HL-60/S4 treated with phorbol 12-myristate 13-acetate at 8.2 ng/mL for 4 days and 3 days (cell line): ENCODE measurements around the gene CYB5D1.
"Not testable (repeated sequence)": the region's sequence is repeated elsewhere in the genome, so short reads cannot be mapped to it uniquely, and the experiment has no call there.

ENCODE experiments used
- in situ Hi-C: fragments of 300-500 bp; cut with MboI; formaldehyde crosslinking; loops from 2 replicates; pipeline ENCODE4 v1.15.0; 2022; ENCODE audit warnings: low sequenced_read_pairs

The CYB5D1 gene

DNA sequence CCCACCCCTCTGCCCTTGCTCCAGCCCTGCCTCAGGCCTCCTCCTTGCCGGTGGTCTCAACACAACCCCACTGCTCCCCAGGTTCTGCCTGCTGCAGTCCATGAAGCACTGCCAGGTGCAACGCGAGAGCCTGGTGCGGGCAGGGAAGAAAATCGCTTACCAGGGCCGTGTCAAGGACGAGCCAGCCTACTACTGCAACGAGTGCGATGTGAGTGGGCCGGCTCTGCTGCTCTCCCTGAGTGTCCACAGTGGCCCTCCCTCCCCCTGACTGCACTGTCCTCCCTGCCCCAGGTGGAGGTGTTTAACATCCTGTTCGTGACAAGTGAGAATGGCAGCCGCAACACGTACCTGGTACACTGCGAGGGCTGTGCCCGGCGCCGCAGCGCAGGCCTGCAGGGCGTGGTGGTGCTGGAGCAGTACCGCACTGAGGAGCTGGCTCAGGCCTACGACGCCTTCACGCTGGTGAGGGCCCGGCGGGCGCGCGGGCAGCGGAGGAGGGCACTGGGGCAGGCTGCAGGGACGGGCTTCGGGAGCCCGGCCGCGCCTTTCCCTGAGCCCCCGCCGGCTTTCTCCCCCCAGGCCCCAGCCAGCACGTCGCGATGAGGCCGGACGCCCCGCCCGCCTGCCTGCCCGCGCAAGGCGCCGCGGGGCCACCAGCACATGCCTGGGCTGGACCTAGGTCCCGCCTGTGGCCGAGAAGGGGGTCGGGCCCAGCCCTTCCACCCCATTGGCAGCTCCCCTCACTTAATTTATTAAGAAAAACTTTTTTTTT lies 4.7 kb upstream of the CYB5D1 start:
- in situ Hi-C loops: no loop called here

DNA sequence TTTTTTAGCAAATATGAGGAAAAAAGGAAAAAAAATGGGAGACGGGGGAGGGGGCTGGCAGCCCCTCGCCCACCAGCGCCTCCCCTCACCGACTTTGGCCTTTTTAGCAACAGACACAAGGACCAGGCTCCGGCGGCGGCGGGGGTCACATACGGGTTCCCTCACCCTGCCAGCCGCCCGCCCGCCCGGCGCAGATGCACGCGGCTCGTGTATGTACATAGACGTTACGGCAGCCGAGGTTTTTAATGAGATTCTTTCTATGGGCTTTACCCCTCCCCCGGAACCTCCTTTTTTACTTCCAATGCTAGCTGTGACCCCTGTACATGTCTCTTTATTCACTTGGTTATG lies 4.1 kb upstream of the CYB5D1 start:
- in situ Hi-C loops: no loop called here

DNA sequence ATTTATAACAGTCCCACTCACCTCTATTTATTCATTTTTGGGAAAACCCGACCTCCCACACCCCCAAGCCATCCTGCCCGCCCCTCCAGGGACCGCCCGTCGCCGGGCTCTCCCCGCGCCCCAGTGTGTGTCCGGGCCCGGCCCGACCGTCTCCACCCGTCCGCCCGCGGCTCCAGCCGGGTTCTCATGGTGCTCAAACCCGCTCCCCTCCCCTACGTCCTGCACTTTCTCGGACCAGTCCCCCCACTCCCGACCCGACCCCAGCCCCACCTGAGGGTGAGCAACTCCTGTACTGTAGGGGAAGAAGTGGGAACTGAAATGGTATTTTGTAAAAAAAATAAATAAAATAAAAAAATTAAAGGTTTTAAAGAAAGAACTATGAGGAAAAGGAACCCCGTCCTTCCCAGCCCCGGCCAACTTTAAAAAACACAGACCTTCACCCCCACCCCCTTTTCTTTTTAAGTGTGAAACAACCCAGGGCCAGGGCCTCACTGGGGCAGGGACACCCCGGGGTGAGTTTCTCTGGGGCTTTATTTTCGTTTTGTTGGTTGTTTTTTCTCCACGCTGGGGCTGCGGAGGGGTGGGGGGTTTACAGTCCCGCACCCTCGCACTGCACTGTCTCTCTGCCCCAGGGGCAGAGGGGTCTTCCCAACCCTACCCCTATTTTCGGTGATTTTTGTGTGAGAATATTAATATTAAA lies 3.6 kb upstream of the CYB5D1 start:
- in situ Hi-C loops: no loop called here

DNA sequence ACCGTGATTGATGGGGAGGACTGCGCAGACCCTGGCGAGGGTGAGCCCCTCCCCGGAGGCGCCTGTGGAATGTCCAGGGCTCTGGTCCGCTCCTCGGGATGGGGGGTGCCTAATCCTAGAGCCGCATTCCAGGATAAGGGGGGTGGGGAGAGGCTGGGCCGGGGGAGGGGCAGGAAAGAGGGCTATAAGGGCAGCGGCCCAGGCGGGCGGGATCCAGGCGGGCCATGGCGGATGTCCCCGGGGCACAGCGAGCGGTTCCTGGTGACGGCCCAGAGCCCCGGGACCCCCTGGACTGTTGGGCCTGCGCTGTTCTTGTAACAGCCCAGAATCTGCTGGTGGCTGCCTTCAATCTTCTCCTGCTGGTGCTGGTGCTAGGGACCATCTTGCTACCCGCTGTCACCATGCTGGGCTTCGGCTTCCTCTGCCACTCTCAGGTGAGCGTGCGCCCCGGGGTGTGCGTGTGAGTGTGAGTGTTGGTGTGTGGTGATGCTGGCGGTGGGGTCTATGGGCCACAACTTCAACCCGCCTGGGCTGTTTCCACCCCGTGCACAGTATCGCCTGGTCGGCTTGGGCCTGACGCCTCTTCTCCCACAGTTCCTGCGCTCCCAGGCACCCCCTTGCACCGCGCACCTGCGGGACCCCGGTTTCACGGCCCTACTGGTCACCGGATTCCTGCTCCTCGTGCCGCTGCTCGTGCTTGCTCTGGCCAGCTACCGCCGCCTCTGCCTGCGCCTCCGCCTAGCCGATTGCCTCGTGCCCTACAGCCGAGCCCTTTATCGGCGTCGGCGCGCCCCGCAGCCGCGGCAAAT lies 2.7 kb upstream of the CYB5D1 start, which contains the start of gene TMEM88:
TMEM88 (plus strand) TSS at position 216 of the 809 bp plus-strand sequence; CDS start at position 225, 9 bp downstream.
- in situ Hi-C loops: no loop called here

DNA sequence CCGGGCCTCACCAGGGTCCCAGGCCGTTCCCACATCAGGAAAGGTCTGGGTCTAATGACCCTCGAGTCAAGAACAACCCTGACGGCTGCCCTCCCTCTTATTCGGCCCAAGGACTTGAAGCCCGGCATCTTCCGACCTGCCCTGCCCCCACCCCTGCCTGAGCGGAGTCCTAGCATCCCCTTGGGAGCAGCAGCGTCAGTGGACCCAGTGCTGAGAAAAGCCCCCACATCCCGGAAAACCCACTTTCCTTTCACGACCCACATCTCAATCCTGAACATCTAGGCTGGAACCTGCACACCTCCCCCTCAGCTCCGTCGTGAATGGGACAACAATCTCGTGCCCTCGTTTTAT lies 2.2 kb upstream of the CYB5D1 start:
- in situ Hi-C loops: no loop called here

DNA sequence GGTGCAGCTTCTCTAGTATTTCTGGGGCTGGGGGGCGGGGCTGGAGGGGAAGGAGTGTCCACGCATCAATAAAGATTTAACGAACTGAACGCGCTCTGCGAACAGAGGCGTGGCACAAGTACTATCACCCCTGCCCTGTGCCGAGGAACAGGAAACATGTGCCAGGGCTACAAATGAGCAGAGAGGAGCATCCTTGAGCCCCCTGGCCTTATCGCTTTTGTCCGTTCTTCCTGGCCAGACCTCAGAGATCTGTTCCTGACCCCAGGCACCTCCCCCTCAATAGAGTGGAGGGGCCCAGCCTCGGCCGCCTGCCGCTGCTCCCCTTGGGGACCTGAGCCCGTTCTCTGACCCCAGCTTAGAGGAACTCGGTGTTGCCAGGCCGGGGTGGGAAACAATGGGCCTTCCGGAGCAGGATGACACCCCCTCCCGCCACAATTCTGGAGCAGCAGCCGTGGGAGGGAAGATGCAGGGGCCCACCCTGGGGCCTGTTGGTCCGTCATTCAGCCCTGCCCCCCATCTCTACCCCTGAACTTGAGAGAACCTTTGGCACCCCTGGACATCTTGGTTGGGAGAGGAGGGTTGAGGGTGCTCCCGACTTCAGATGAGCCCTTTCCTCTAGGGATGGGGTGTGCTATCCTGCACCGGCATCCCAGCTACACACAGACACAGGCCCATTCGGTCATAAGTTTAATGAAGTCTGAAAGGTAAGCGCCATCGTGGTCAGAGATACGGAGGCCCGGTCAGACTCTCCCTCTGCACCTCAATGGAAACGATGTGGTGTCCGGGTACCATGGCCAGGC lies 1.6 kb upstream of the CYB5D1 start:
- in situ Hi-C loops: no loop called here

DNA sequence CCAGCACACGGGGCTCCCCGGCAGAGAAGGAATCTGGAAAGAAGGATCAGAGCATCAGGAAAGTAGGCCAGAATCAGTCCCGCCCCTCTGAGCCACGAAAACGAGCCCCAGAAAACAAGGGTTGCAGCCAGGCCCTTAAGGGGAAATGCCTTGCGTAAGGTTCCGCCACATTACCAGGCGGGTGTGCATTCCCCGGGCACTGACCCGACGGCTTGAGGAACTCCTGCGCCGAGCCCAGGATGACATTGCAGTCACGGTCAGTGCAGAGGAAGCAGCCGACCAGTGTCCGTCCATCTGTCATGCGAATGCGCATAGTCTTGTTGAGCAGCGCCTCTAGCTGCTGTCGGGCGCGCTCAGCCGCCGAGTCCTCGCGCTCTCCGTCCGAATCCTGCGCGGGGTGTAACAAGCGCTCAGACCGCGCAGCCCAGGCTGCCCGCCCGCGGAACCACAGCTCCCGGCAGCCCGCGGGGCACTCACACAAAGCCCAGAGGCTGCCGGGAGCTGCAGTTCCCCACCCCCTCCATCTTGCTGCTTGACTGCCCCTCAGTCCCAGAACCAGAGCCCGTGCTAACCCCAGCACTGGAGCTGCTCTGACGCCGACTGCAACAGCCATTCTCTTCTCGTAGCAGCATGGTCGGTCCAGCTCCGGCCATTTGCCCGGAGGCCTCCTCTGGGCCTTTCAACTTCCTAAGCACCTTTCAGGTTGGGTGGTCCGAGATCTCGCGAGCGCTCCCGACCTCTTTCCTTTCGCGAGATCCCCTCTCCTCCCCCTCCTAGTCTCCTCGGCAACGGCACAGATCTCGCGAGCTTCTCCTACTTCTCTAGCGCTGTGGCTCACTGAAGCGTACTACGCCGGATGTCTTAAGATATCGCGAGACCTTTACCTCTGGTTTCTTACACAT lies 741 bp upstream of the CYB5D1 start, which contains the start of gene NAA38:
NAA38 (minus strand) TSS at position 749 of the 902 bp plus-strand sequence; CDS start at position 653, 96 bp downstream.
- in situ Hi-C loops: no loop called here

DNA sequence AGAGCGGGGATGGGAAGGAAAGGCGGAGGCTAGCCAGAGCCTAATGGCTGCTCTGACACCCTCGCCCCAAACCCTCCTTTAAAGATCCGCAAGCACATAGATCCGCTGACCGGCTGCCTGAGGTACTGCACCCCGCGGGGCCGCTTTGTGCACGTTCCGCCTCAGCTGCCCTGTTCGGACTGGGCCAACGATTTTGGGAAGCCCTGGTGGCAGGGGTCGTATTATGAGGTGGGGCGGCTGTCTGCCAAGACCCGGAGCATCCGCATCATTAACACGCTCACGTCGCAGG lies 663 bp downstream of the CYB5D1 start:
- in situ Hi-C loops: no loop called here

DNA sequence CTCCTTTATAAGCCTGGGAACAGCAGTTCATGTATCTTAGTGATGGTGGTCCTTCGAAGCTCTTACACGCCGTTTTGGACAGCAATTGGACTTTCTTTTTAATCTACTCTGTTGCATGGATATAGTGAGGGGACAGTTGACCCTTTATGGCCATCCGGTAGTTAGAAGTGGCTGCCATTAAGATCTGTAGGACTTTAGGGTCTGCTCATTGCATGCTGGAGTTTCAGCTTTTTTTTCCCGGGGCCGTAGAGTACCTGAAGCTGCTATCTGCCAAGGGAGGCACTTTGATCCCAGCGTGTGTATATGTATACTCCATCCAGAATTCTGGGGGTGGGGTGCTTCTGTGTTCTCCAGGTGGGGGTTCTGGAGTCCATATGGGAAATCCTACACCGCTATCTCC lies 1.2 kb downstream of the CYB5D1 start:
- in situ Hi-C loops: no loop called here

DNA sequence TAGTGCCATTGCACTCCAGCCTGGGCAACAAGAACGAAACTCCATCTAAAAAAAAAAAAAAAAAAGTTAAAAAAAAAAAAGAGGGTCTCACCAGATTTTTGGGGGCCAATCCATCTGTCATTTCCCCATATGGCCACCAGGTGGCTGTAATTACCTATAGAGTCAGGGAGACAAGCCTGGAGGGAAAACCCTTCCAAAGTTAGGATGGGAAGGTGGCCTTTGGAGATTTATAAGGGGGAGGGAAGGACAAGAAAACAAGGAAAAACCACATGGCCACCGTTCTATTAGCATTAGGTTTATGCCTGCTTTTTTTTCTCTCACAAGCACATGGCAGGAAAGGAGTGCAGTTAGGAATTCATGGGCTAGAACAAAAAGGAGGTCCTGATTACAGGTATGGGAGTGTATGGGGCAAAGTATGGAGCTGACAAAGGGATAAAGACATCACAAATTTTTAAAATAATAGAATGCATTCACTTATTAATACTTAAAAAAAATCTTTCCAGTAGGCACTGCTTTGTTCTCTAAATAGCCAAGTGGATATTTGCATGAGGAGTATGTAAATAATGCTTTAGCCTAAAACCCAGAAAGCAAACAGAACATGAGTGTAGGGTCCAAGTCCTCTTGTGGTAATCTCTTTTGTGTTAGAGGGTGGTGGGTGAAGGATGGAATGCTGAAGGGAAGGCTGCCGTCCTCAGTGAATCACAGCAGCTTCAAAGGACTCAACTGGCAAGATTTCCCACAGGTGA lies 5.1 kb downstream of the CYB5D1 start:
- in situ Hi-C loops: no loop called here

DNA sequence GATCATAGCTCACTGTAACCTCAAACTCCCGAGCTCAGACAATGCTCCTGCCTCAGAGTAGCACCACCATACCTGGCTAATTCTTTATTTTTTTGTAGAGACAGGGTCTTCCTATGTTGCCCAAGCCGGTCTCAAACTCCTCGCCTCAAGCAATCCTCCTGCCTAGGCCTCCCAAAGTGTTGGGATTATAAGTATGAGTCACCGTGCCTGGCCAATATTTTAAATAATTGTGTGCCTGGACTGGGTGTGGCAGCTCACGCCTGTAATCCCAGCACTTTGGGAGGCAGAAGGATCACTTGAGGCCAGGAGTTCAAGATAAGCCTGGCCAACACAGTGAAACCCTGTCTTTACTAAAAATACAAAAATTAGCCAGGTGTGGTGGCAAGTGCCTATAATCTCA lies 6.6 kb downstream of the CYB5D1 start:
- in situ Hi-C loops: not testable (repeated sequence)

DNA sequence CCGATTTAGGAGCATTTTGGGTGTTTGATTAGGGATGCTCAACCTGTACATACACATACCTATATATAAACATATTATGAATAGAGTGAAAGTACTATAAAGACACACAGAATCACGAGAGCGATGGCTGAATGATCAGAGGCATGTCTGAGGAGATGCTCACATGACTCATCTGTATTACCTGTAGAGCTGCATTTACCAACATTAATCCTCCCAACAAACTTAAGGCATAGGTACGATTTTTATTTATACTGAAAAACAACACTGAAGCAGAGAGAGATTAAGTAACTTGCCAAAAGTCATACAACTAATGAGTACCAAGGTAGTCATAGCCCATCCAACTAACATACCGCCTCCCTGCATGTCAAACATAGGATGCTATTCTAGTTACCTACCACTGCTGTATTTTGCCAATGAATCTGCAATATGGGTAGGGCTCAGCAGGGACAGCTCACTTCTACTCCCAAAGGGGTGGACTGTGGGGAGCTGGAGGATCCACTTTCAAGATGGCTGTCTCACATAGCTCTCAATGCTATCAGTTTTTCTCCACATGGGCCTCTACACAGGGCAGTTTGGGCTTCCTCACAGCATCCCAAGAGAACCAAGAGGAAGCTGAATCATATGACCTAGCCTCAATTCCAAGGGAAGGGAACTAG lies 7.3 kb downstream of the CYB5D1 start:
- in situ Hi-C loops: no loop called here

DNA sequence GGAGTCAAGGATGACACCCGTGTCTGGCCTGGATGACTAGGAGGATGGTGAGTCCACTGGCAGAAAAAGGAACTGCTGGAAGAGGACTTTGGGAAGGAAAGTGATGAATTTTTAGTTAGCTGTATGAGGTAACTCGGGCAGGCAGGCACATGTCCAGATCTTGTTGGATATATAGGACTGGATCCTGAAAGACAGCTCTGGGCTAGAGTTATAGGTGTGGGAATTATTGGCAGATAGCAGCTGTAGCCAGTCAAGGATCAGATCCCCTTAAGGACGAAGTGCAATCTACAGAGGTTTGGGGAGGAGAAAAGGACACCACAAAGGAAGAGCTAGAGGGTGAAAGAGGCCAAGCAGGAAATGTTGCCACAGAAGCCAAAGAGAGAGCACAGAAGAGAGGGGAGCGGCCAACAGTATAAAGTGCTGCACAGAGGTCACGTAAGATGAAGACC lies 10.1 kb downstream of the CYB5D1 start:
- in situ Hi-C loops: no loop called here

DNA sequence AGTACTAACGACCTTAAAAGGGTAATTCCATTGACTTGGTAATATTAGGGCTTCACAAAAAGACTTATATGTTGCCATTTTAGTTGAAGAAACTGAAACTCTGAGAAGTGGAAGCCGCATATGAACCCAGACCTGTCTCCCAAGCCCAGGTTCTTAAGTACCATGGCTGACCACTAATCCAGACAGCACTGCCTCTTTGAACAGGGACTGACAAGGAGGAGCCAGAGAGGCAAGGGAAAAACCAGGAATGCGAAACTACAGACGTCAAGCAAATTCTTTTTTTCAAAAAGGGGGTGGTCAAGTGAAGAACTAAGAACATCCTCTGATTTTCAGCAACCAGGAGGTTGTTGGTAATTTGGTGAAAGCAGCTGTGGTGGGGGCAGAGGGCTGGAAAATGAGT lies 15.2 kb downstream of the CYB5D1 start:
- in situ Hi-C loops: no loop called here

DNA sequence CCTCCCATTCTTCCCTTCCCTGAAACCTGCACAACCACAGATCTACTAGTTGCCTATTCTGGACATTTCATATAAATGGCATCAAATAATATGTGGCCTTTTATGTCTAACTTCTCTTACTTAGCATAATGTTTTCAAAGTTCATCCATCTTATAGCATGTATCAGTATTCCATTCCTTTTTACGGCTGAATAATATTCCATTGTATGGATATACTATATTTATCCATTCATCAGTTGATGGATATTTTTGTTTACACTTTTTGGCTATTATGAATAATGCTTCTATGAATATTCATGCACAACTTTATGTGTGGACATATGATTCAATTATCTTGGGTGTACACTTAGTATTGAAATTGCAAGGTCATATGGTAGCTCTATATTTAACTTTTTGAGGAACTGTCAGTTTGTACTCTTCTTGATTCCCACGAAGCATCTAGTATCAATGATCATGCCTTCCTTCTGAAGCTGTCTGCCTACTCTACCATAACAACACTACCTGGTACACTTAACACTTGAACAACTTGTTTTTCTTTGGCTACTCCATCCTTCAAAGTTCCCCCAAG lies 18.1 kb downstream of the CYB5D1 start:
- in situ Hi-C loops: no loop called here

DNA sequence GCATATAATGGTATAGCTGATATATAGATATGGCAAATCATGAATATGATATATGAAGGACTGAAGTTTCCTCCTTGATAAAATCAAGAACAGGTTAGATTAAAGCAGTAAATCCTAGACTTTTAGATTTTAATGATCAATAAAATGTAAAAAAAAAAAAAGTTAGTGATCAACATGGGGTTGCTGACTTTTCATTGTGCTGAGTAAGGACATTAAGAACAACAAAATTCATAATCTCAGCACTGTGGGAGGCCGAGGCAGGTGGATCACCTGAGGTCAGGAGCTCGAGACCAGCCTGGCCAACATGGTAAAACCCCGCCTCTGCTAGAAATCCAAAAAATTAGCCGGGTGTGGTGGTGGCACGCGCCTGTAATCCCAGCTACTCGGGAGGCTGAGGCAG lies 20.4 kb downstream of the CYB5D1 start:
- in situ Hi-C loops: no loop called here

DNA sequence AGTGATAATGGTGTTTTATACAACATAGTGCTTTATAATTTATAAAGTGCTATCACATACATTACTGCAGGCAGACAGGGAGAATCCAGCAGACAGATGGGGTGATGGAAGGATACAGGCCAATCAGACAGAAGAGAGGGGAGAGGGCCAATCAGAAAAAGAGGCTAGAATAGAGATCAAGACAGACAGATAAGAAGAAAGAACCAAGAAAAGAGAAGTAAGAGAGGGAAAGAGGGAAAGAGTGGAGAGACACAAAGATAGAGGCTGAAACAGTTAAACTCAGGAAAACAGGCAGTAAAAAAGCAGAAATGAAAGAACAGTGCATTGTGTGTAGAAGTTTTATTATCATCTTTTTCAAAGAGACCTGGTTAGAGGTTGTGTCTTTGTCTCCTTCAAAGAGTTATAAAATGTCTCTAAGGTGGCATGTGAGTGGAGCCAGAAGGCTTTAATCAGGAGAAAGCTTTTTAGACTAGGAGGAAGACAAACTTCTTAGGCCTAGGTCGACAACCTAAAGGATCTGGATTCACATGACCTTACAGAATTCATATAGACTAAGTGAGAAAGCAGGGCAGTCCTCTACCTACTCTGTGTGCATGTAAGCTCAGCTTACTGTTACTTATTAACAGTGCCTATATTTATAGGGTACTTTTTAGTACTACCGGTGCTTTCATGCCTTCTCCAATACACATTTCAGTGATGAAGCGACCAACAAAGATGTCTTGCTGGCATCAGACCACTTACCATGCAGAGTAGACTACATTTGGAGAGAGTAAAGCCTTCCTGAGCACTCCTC lies 22.5 kb downstream of the CYB5D1 start:
- in situ Hi-C loops: no loop called here
